Activated naive CD4-positive, alpha-beta T cell (primary cell): ENCODE measurements around the gene COL15A1.
A peak's percentile ranks its signal among the peaks of the same experiment; 100 is the strongest.
"Not testable (repeated sequence)": the region's sequence is repeated elsewhere in the genome, so short reads cannot be mapped to it uniquely, and the experiment has no call there.

Experiments used
- DNase-seq, 4 experiments: peaks; one replicate each; lab custom pipeline; 2025; lab: John Stamatoyannopoulos, UW

COL15A1 gene

GRCh38 chr9:98994172-98995058 is 50.7 kb downstream of the COL15A1 start:
- no peak for DNase-seq

DNA sequence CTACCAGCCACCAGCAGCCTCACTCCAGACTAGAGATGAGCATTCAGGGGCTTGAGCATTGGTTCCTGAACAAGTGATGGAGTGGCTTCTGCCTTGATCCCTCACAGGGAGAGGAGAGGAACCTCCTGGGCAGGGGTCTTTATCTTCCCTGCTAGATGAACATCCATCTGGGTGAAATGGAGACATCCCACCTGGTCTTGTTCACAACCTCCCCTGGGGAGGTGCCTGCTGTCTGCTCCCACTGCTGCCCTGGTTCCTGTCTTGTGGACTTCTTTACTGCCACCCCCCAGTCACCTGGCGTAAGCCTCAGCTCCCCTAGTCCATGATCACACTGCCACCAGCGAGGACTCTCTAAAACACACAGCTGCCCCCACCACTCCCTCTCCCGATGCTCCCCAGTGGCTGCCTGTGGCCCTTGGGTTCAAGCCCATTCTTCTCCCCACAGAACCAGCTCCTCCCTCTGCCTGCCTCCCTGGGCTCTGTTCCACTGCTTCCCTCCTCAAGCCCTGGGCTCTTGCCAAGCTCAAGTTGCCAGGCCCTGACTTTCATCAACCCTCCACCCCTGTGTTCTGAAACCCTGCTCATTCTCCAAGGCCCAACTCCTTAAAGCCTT is 51.5 kb downstream of the COL15A1 start:
- DNase-seq = no peak

DNA sequence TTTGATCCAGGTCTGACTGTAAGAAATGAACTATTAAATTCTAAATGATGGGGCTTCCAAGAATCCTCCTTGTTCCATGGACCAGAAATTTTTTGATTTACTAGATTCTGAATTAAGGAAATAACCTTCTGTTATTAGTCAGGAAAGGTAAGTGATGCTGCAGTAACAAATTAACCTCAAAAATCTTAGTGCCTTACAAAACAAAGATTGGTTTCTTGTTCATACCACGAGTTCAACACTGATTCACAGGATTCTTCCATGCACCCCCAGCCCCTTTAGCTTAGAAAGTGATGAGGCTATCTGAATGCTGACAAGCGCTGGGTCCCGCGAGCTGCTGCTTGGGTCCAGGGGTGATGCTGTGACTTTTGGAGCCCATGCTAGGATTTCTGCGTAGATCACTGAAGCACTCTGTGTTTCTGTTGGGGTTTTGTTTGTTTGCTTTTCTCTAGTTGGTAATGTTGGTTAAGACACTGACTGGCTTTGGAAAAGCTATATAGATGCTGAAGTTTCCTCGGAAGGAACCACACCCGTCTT is 52.3 kb downstream of the COL15A1 start:
- no peak for DNase-seq

DNA sequence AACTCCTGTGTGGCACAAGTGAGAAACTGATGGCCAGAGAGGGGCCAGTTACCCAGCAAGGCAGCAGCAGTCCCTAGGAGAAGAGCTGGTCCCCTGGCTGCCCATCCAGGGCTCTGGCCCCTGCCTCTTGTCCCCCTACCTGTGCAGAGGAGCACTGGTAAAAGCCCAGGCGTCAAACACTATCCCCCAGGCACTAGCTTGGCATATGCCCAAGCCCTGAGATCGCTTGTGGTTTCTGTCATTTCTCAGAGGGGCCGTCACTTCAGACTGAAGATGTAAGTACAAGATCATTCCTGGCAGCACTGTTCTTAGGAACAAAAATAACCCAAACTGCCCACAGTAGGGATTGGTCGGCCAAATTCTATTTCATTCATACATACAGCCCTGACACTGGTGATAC is 53.9 kb downstream of the COL15A1 start:
- DNase-seq = no peak

GRCh38 chr9:98998441-98999151 is 54.9 kb downstream of the COL15A1 start:
- peak in 3 of 4 experiments; percentile 26 to 39 (median 30) for DNase-seq

DNA sequence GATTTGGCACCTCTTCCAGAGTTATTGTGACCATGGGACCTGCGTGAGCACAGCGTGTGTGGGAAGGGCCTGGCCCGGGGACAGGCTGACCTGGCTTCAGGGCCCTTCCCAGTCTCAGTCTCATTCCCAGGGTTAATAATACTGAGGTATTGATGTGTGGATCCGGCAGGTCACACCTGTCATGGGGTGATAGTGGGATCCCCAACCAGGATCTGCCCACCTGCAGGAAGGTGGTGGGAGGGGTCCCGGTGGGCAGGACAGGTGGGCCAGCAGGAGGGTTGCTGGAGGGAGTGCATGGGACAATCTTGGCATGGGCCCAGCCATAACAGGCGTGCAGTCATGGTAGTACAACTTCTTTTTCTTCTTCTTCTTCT is 55.4 kb downstream of the COL15A1 start:
- no peak for DNase-seq

- DNase-seq = peak in 2 of 4 experiments; percentile 26 to 55
Measured at GRCh38 chr9:99000476-99001395, 57.0 kb downstream of the COL15A1 start.

DNA sequence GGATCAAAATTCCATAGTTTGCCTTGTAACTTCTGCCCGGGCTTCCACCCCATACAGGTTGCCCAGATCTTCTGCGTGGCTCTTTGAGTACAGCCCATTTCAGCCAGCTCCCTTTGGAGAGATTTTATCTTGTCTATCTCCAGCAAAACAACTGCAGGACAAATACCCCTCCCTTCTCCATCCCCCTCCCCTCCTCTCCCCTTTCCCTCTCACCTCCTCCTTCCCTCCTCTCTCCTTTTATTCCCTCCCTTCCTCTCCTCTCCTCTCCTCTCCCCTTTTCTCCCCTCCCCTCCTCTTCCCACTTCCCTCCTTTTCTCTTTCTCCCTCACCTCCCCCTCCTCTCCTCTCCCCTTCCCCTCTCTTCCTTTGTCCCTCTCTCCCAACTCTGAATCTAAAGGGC is 58.2 kb downstream of the COL15A1 start:
- no peak for DNase-seq

- DNase-seq = no peak
Measured at GRCh38 chr9:99002706-99003105, 59.0 kb downstream of the COL15A1 start.

- DNase-seq = no peak
Measured at GRCh38 chr9:99003308-99003707, 59.6 kb downstream of the COL15A1 start.

- DNase-seq = no peak
Measured at GRCh38 chr9:99004115-99004514, 60.4 kb downstream of the COL15A1 start.

DNA sequence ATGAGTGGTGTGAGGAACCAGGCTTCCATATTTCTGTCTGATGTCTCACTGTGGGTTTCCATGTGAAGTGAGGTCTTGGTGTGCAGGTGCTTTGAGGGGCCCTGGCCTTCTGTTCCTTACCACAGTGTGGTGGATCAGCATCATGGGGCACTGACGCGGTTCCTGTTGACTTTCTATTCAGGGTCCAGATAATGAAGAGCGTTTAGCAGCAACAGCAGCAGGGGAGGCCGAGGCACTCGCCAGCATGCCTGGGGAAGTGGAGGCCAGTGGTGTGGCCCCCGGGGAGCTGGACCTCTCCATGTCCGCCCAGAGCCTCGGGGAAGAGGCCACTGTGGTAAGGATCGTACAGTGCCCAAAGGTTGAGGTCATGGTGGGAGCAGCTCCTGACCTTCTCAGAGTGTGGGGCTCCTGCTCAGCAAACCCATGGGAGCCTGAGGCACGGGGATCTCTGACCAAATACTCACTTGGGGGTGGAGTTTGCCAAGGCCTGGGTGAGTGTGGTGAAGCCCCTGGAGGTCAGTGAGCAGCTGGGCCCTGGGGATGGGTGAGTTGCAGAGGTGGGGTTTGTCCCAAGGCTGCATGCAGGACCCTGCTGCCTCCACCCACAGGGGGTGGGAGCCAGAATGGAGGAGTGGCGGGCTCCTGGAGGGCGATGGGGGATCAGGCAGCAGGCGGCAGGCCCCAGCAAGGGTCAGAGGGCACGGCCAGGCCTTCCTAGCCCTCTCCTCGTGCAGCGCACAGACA is 61.2 kb downstream of the COL15A1 start:
- no peak for DNase-seq

GRCh38 chr9:99005651-99006050 is 61.9 kb downstream of the COL15A1 start:
- no peak for DNase-seq

- no peak for DNase-seq
Measured at GRCh38 chr9:99006511-99006910, 62.8 kb downstream of the COL15A1 start.

DNA sequence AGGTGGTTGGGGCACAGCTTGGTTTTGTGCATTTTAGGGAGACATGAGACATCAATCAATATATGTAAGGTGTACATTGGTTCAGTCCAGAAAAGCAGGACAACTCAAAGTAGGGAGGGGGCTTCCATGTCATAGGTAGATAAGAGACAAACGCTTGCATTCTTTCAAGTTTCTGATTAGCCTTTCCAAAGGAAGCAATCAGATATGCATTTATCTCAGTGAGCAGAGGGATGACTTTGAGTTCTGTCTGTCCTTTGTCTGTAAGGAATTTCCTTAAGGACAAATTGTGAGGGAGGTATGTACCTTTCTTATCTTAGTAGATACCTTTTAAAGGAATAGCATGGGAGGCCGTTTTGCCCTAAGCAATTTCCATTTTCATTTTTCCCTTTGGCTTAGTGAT is 63.3 kb downstream of the COL15A1 start:
- DNase-seq = no peak

GRCh38 chr9:99008203-99008602 is 64.5 kb downstream of the COL15A1 start:
- no peak for DNase-seq

DNA sequence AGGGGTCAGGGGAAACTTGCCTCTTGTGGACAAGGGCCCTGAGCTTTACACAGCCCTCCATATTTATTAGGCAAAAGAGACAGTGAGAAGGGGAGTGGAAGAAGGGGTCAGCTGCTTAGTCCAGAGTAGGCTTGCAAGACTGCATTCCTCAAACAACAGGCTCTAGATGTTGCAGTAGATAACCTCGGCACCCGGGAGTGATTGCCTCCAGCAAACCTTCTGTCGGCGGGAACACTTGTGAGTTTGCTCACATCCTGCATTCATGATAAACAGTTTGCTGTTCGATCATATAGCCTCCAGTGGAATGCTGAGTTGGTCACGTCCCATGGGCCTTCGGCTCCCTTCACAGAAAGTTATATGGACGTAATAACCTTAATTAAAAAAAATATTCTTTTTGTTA is 66.7 kb downstream of the COL15A1 start:
- not testable (repeated sequence) for DNase-seq

- no peak for DNase-seq
Measured at GRCh38 chr9:99011161-99011709, 67.5 kb downstream of the COL15A1 start.

DNA sequence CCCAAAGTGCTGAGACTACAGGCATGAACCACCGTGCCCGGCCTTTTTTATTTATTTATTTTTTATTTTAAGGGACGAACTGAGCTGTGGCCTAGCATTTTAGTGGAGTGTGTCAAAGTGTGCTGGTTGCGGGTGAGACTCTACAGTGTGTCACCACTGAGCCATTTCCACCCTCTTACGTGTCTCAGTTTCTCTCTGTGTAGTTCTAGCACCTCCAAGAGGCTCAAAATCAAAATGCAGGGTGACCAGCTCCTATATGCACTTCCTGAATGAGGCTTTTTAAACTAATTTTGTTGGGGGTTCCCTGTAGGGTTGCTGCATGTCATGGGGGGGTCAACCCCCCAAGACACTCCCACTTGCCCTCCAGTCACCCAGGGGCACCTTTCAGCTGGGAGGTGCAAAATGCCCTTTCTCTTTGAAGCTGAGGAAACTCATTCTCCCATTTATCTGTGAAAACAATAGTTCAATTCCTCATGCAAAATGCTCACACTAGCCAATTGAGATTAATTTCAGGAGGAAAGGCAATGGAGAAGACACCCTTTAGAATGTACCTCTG is 69.3 kb downstream of the COL15A1 start:
- DNase-seq = no peak

- no peak for DNase-seq
Measured at GRCh38 chr9:99013550-99013949, 69.8 kb downstream of the COL15A1 start.
